GM10847 (cell line): ENCODE results near the gene PARVB.

Source experiments
- POLR2A ChIP-seq: IDR thresholded peaks from 2 replicates; pipeline ENCODE4 v1.6.1; 2011; ENCODE audit not compliant: insufficient read length; ENCODE audit errors: extremely low read depth

Gene PARVB

DNA sequence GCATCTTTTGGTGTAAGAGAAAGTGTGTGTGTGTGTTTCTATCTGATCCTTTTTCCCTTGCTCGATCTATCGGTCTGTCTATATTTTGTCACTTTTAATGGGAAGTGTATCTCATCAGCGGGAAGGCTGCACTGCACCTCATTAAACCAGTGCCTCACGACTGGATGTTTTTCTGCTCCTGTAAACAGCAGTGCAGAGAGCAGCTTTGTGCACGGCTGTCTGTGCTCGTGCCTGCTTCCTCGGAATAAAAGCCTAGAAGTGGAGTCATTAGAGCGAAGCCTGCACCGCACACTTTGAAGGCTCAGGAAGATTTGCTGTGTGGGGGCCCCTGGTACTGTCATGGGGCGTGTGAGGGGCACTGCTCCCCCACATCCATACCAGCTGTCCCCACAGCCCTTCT, 129.6 kb downstream of the PARVB start:
- no peak for TF ChIP-seq POLR2A

DNA sequence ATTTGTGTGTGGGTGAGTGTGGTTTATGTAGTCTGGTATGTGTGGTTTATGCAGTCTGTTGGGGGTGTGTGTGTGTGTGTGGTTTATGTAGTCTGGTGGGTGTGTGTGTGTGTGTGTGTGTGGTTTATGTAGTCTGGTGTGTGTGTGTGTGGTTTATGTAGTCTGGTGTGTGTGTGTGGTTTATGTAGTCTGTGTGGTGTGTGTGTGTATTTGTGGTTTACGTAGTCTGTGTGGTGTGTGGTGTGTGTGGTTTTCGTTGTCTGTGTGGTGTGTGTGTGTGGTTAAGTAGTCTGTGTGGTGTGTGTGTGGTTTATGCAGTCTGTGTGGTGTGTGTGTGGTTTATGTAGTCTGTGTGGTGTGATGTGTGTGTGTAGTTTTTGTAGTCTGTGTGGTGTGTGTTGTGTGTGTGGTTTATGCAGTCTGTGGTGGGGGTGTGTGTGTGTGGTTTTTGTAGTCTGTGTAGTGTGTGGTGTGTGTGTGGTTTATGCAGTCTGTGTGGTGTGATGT, 130.4 kb downstream of the PARVB start:
- no peak for TF ChIP-seq POLR2A

GRCh38 chr22:44155115-44155514, 131.0 kb downstream of the PARVB start:
- TF ChIP-seq POLR2A: no peak

DNA sequence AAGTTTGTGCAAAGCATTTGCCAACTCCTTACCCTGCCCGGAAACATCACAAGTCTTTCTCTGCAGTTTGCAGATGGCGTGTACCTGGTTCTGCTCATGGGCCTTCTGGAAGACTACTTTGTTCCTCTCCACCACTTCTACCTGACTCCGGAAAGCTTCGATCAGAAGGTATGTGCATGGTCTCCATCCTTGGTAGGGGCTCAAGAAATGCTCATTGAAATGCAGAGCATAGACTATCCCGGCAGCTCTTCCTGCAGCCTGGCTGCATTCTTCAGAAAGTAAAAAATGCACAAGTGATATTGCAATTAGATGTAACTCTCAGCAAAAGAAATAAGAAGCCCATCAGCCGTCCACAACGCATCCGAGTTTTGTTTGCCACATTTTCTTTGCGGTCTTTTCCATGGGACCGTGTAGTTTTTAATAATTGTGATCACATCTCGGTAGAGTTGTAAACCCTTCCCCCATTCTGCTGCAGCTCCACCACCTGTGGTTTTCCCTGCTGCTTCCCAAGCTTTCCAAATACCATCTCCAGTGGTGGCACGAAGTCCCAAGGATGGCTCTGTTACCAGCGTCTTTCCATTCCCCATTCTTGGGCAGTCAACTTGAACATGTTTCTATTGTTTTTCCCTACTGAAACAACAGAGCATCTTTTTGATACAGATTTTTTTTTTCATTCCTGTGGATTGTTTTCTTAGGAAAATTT, 134.0 kb downstream of the PARVB start:
- TF ChIP-seq POLR2A: no peak

DNA sequence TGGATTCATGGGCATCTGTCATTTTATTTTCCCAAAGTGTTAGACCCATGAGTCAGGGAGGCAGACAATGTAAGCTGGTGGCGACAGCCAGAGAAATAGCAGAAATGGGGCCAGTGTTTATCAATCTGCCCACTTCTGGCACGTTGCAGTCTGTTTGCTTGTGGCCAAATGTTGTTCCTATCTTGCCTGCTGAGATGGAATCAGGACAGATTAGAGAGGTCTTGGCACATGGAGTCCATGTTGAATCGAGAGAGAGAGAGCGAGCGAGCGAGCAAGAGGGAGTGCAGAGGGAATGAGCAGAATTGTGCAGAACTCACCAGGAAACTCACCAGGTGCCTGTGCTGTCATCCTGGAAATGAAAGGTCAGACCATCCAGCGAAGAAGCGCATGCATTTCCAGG, 134.7 kb downstream of the PARVB start:
- no peak for TF ChIP-seq POLR2A

DNA sequence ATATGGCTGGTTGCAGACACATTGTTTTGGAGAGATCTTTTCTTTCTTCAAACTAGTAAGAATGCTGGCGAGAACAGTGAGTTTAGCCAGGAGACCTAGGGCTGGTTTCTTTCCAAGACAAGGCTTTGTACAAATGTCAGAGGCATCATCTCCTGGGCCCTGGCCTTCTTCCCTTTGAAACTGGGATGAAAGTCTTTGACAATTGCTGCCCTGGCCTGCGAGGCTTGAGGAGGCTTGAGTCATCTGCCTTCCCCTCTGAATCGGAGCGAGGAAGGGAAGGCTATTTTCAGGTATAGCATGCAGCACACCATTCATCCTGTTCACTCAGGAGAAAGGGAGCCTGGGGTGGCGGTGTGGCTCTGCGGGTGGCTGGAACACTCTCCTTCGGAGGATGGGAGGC, 135.1 kb downstream of the PARVB start:
- TF ChIP-seq POLR2A: no peak

GRCh38 chr22:44159811-44160210, 135.7 kb downstream of the PARVB start:
- TF ChIP-seq POLR2A: no peak

DNA sequence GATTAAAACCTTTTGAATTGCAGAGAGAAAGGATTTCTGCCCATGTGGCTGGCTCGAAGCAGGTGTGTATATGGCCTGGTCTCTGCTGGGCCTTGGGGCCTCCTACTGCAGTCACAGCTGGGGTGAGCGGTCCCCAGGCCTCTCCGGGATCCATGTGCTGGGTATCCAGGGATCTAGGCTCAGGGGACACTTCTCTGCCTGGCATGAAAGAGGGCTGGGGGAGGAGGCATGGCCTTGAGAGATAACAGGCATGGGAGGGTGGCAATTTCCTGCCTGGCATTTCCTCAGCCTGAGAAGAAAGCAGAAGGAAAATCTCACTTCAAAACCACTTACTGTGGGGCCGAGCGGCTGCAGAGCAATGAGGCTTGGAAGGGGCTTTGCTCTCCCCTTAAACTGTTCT, 136.3 kb downstream of the PARVB start:
- TF ChIP-seq POLR2A: no peak

- TF ChIP-seq POLR2A: no peak
These were observed 137.6 kb downstream of the PARVB start for GRCh38 chr22:44161673-44162072.

- TF ChIP-seq POLR2A: no peak
These were observed 138.9 kb downstream of the PARVB start for GRCh38 chr22:44162960-44163359.

DNA sequence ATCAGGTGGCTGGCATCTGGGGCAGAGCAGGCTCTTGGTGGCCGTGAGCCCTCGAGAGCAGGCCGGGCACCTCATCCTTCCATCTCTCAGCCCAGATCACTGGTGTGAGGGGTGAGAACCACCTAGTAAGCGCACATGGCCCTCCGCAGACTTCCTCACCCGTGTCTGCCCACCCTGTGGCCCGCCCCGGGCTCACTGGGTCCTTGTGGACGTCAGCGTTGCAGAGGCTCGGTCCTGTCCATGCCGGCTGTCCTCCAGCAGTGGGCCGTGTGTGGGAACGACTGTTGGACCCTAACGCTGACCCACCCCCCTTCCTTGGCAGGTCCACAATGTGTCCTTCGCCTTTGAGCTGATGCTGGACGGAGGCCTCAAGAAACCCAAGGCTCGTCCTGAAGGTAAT, 139.4 kb downstream of the PARVB start:
- no peak for TF ChIP-seq POLR2A

DNA sequence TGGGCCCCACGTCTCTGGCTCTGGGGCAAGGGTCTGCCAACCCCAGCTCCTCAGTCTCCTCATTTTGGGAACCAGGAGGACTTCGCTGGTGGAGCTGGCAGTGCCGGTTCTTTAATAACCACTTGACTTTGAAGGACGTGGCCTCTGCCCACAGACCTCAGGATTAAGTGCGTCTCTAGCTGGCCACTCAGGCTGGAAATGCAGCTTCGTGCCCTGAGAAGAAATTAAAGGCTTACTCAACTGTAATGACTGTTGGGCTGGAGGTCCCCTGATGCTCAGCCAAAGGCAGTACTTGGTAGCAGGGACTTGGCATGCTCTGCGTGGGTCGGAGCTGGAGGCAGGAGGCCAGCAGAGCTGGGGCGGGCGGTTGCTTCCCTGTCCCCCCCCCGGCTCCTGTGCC, 139.9 kb downstream of the PARVB start:
- no peak for TF ChIP-seq POLR2A

GRCh38 chr22:44165286-44165874, 141.3 kb downstream of the PARVB start:
- no peak for TF ChIP-seq POLR2A

DNA sequence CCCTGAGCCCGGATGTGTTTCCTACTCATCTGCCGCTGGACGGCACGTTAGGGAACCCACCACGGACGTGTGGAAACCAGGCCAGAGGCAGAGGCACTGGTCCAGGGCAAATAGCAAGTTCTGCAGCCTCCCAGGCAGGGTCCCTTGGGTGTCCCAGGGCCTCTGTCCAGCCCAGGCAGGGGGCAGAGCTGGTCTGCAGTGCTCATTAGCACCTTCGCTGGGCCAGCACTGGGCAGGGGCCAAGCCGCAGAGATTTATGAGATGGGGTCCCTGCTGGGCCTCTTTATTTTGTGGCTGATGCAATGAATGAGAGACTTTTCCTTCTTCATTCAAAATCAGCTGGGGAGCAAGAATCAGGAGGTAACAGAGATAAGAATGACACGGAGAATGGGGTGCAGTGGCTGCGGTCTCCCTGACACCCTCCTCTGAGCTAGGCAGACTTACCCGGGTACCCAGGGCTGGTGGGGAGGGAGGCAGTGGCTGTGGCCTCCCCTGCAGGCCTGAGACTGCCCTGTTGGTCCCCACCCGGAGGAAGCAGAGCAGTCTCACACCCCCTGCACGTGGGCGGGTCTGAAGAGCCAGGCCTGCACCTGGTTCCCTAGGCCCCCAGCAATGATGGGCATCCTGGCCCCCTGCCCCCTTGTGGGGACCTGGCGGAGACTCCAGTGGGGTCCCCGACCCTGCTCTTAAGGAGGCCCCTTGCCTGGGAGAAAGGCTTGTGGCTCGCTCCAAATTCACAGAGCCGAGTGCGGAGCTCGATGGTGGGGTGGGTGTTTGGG, 142.6 kb downstream of the PARVB start:
- no peak for TF ChIP-seq POLR2A

- no peak for TF ChIP-seq POLR2A
These were observed 143.4 kb downstream of the PARVB start for GRCh38 chr22:44167501-44167900.

DNA sequence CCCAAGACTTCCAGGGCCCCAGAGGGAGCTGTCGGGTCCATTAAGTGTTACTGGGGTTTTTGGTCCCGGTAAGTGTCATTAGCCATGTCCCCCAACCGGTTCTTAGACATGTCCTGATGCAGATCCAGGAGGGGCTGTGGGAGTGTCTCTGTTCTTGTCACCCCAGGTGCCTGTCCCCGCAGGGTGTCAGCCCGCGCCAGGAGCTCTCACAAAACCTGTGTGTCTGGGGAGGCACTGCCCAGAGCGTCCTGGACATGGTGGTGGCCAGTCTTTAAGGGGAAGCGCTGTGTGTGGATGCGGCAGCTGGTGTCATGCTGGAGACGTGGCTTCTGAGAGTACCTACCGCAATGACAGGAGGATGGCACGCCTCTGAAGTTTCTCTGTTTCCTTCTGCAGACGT, 144.1 kb downstream of the PARVB start:
- TF ChIP-seq POLR2A: no peak

- TF ChIP-seq POLR2A: no peak
These were observed 146.4 kb downstream of the PARVB start for GRCh38 chr22:44170470-44170869.

DNA sequence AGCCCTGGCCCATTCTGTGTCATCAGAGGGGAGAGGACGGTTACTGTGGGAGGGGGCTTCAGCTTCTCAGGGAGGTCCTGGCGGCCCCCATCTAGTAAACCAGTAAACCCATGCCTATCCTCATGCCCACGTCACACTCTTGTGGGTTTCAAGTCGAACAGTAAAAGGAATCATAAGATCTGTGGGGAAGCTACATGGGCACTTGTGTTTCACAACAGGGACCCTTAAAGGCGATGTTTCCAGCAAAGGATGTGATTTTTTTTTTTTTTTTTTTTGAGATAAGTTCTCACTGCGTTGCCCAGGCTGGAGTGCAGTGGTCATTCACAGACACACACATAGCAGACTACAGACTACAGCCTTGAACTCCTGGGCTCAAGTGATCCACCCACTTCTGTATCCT, 147.5 kb downstream of the PARVB start:
- TF ChIP-seq POLR2A: no peak
